Tibial nerve (tissue), 4 donors: Measurements from ENCODE around the gene PDCD1. TPM values are rescaled to one million over a fixed set of nuclear protein-coding genes. Genes with fewer than 3 reads are reported as not detected.
A peak's percentile ranks its signal among the peaks of the same experiment; 100 is the strongest.
"Not testable (repeated sequence)": the region's sequence is repeated elsewhere in the genome, so short reads cannot be mapped to it uniquely, and the experiment has no call there.

Experiments used
- DNase-seq, 2 donors: peaks; one replicate each; pipeline ENCODE4 v3.0.0-alpha.2; 2019; ENCODE audit warnings: low spot score in 2 of 2
- H3K27ac ChIP-seq, 4 donors: fragments of 200-600 bp; sonication (generic) in 3 of 4; one replicate each; pipeline ENCODE4 v1.5.1; 2017 to 2019; ENCODE audit warnings: mild to moderate bottlenecking in 1 of 4
- H3K27me3 ChIP-seq, 2 donors: fragments of 200-600 bp; sonication (generic) in 1 of 2; one replicate each; pipeline versions ENCODE4 v1.5.1 to v1.6.0; 2017 to 2019
- H3K36me3 ChIP-seq, 3 donors: fragments of 200-600 bp; sonication (generic); one replicate each; pipeline ENCODE4 v1.5.1; 2018 to 2019
- H3K4me1 ChIP-seq, 4 donors: fragments of 200-600 bp; sonication (generic) in 3 of 4; one replicate each; pipeline ENCODE4 v1.5.1; 2017 to 2019
- H3K4me3 ChIP-seq, 4 donors: fragments of 200-600 bp; sonication (generic) in 3 of 4; one replicate each; pipeline ENCODE4 v1.5.1; 2017 to 2019; ENCODE audit warnings: mild to moderate bottlenecking in 1 of 4, moderate library complexity in 1 of 4
- H3K9me3 ChIP-seq, 4 donors: fragments of 200-600 bp; sonication (generic) in 3 of 4; one replicate each; pipeline ENCODE4 v1.5.1; 2017 to 2019
- EP300 ChIP-seq, 2 donors: sonication (generic); formaldehyde crosslinking; IDR thresholded peaks; one replicate each; pipeline ENCODE4 v1.6.1; 2017; ENCODE audit warnings: antibody characterized with exemption in 2 of 2, mild to moderate bottlenecking in 1 of 2
- POLR2A ChIP-seq, 2 donors: fragments of 450-650 bp; IDR thresholded peaks; one replicate each; pipeline ENCODE4 v1.6.1; 2017; ENCODE audit warnings: antibody characterized with exemption in 2 of 2, mild to moderate bottlenecking in 2 of 2, moderate library complexity in 2 of 2
- WGBS, 2 donors: methylation state at CpG; one replicate each; pipeline ENCODE4 v1.1.5; 2018; 5-methylcytosine and 5-hydroxymethylcytosine counted together
- total RNA-seq, 4 donors: library from RNA; depleted of rRNA; stranded (reverse); fragments of >200 nt; gene quantifications; one replicate each; pipeline ENCODE4 v1.1.0, GENCODE V29; 2016
- TF ChIP-seq, protein P1 (sequence below), 5 experiments: fragments of 200-600 bp in 3 of 5; fragments of 450-650 bp in 2 of 5; sonication (generic) in 3 of 5; IDR thresholded peaks; one replicate each; pipeline ENCODE4 v1.5.1; 2016 to 2019; ENCODE audit warnings: antibody characterized with exemption in 5 of 5, mild to moderate bottlenecking in 3 of 5, moderate library complexity in 2 of 5

Gene PDCD1
- total RNA-seq, 4 donors from 2014 or later = 0.22 to 0.60 (median 0.42) TPM; not detected in 1

DNA sequence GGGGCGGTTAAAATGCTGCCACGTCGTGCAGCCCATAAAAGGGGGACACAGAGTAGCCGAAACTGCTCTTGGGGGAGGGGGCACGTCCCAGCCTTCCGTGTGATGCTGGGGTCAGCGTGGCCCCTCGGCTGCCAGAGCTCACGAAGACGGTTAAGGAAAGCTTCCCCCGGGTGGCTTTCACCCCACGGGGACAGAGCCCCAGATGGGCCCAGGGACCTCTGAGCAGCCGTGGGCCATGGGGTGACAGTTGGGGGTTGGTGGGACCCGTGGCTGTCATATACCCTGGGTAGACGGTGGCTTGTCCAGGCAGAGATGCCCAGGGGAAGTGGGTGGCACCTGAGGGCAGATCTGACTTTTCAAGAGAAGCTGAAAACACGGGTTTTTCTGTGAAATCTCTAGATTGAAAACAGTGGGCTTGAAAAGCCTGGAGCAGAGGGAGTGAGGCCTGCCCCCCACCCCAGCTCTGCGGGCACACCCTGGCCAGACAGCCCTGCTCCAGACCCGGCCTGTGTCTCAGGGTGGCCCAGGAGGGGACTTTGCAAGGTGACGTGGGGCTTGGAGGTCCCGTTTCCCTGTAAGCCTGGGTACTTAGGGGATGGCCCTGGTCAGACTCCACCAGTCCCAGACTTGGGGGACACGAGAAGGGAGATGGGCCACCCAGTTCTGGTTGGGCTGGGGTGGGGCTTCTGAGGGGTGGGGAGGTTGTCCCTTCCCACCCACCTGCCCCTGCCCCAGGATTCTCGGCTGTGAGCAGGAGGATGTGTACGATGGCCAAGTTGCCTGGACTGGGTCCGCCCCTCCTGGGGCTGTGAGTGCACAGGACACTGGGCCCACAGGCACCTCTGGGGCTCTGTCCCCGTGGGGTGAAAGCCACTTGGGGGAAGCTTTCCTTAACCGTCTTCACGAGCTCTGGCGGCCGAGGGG is 49.0 kb downstream of the PDCD1 start:
- Histone ChIP-seq H3K27me3 (peaks cover 0 to 2% of the 10 kb centered on the region in 2 donors), H3K36me3 (no peaks in the 10 kb centered on the region), H3K4me3 (peak overlapping the region in 1 of 4 donors; percentile 8), H3K9me3 (no peaks in the 10 kb centered on the region), H3K27ac (peak overlapping the region in 1 of 4 donors; percentile 1), H3K4me1 (peaks cover 0 to 17% (median 3%) of the 10 kb centered on the region in 4 donors)
- TF ChIP-seq, protein P1, sequence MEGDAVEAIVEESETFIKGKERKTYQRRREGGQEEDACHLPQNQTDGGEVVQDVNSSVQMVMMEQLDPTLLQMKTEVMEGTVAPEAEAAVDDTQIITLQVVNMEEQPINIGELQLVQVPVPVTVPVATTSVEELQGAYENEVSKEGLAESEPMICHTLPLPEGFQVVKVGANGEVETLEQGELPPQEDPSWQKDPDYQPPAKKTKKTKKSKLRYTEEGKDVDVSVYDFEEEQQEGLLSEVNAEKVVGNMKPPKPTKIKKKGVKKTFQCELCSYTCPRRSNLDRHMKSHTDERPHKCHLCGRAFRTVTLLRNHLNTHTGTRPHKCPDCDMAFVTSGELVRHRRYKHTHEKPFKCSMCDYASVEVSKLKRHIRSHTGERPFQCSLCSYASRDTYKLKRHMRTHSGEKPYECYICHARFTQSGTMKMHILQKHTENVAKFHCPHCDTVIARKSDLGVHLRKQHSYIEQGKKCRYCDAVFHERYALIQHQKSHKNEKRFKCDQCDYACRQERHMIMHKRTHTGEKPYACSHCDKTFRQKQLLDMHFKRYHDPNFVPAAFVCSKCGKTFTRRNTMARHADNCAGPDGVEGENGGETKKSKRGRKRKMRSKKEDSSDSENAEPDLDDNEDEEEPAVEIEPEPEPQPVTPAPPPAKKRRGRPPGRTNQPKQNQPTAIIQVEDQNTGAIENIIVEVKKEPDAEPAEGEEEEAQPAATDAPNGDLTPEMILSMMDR (IDR thresholded peaks at IDR 0.05) = no peak
- TF ChIP-seq POLR2A (IDR thresholded peaks at IDR 0.05) = no peak
- TF ChIP-seq EP300 (IDR thresholded peaks at IDR 0.05) = no peak
- no peak for DNase-seq
- WGBS, 2 donors = 76 to 81% methylated on average over 27 to 29 of the region's 29 CpGs

DNA sequence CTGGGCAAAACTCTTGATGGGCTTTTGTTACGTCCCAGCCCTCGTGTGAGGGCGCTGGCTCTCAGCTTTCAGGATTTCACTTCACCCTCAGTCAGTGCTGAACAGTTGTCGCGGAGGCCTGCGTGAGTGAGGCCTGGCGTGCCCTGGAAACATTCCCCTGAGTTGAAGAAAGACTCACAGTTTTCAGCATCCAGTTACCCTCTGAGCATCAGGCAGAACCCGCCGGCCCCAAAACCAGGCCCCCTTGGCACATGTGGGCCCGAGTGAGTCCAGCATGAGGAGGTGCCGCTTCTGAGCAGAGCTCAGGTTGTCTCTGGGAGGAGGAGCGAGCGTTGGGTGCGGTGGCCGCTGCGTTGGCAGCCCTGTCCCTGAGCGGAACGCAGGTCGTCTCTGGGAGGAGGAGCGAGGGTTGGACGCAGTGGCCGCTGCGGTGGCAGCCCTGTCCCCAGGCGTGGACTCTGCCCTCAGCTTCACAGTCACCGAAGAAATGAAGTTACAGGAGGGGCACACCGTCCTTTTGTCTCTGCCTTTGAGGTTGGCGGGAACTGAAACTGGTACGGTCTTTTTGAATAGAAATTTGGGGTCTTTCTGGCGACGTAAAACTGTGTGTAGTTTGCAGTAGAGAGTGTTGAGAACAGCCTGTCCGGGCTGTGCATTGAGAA is 49.8 kb downstream of the PDCD1 start, which contains the start of gene NEU4:
TSS of gene NEU4 (plus strand) at position 473 of the 662 bp plus-strand sequence. CDS start 5,292 bp downstream, outside the sequence.
- Histone ChIP-seq H3K4me3 (peak within 1 kb of the TSS in 1 of 4 donors; percentile 8), H3K27ac (peak within 1 kb of the TSS in 2 of 4 donors; percentile 59 to 70), H3K4me1 (peaks cover 0 to 25% (median 10%) of the 10 kb centered on the region in 4 donors), H3K36me3 (no peaks in the 10 kb centered on the region), H3K27me3 (peaks cover 0 to 10% of the 10 kb centered on the region in 2 donors), H3K9me3 (no peaks in the 10 kb centered on the region)
- no peak for DNase-seq
- TF ChIP-seq, protein P1 (IDR thresholded peaks at IDR 0.05) = no peak
- TF ChIP-seq POLR2A (IDR thresholded peaks at IDR 0.05) (no peak), EP300 (IDR thresholded peaks at IDR 0.05) (no peak)
- 86 to 88% methylated on average over 31 of the region's 31 CpGs for WGBS, 2 donors

DNA sequence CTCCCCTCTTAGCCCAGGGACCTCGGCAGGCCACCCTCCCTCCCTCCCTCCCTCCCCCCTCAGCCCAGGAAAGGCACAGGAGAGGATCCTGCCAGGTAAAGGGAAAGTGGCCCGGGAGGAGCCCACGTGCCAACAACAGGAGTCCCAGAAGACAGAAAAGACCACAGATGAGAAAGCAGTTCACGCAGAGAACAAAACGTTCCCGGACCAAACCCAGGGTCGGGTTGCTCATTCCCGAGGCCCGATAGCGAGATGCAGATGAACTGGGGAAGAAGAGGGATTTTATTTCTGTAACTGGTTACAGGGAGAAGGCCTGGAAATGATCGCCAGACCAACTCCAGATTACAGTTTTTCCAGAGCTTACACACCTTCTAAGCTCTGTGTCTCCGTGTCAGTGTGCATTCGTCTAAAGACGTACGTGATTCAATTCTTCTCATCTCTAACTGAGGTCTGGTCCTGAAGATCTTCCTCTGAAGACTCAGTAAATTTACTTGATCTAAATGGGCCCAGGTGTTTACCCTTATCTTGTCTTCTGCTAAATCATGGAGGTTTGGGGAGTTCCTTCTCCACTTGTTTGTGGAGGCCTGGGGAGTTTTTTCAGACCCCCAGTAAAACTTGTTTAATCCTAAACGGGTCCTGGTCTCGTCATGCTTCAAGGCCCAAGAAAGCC is 50.5 kb downstream of the PDCD1 start:
- H3K36me3 ChIP-seq = no peaks in the 10 kb centered on the region
- DNase-seq = peak in 1 of 2 donors; percentile 12
- H3K4me1 ChIP-seq = peaks cover 0 to 32% (median 12%) of the 10 kb centered on the region in 4 donors
- H3K27me3 ChIP-seq = peaks cover 0 to 12% of the 10 kb centered on the region in 2 donors
- no peak overlapping the region for H3K4me3 ChIP-seq
- peak overlapping the region in 2 of 4 donors; percentile 59 to 70 for H3K27ac ChIP-seq
- no peaks in the 10 kb centered on the region for H3K9me3 ChIP-seq
- 58 to 69% methylated on average over 16 of the region's 17 CpGs for whole genome bisulfite sequencing, 2 donors
- TF ChIP-seq EP300 (IDR thresholded peaks at IDR 0.05) = no peak

DNA sequence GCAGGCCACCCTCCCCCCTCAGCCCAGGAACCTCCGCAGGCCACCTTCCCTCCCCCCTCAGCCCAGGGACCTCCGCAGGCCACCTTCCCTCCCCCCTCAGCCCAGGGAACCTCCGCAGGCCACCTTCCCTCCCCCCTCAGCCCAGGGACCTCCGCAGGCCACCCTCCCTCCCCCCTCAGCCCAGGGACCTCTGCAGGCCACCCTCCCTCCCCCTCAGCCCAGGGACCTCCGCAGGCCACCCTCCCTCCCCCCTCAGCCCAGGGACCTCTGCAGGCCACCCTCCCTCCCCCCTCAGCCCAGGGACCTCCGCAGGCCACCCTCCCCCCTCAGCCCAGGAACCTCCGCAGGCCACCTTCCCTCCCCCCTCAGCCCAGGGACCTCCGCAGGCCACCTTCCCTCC is 52.5 kb downstream of the PDCD1 start:
- H3K4me1 ChIP-seq = peaks cover 0 to 38% (median 14%) of the 10 kb centered on the region in 4 donors
- DNase-seq, H3K36me3 ChIP-seq, H3K4me3 ChIP-seq, H3K27ac ChIP-seq, H3K9me3 ChIP-seq: not testable (repeated sequence)
- WGBS, 2 donors = no CpG with 5 or more reads among the region's 8 CpGs
- H3K27me3 ChIP-seq = peaks cover 0 to 19% of the 10 kb centered on the region in 2 donors

DNA sequence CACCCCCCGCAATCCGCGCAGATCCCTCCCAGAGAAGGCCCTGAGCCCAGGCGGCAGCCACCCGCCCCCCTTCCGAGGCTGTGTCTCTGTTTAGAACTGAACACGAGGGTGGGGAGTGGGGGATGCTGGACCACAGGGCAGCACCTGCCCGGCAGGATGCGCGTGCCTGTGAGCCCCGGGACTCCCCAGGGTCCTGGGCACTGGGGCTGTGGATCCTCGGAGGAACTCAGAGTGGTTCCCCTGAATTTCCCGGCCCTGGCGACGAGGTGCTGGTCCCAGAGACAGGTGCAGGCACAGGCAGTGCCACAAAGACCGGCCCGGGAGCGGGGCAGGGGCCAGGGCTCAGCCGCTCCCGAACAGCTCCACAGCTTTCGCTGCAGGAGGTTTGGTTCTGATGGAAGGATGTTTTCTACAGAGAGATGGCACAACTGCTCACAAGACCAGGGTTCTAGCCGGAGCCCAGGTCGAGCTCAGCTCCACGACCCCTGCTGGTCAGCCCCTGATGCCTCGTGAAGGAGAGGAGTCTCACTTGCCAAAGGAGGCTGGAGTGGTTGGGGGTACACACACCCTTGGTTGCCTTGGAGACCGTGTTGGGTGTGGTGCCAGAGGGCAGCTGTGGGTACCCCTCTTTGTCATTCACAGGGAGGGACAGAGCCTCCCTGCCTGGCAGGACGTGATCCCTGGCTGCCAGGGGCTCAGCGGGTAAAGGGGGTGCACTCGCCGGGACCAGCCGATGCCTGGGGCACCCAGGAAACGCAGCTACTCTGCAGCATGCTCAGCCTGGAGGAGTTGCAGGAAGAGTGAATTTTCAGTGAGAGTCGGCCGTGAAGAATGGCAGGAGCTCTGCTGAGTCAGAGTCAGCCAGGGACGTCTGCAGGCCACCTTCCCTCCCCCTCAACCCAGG is 54.1 kb downstream of the PDCD1 start:
- DNase-seq = peak in 1 of 2 donors; percentile 12
- Histone ChIP-seq H3K36me3 (no peaks in the 10 kb centered on the region), H3K4me3 (peak overlapping the region; percentile 21 to 49 (median 37)), H3K9me3 (no peaks in the 10 kb centered on the region), H3K4me1 (peaks cover 0 to 29% (median 14%) of the 10 kb centered on the region in 4 donors), H3K27me3 (peaks cover 0 to 19% of the 10 kb centered on the region in 2 donors), H3K27ac (peak overlapping the region in 1 of 4 donors; percentile 42)
- TF ChIP-seq, protein P1 (IDR thresholded peaks at IDR 0.05) = no peak
- no peak for TF ChIP-seq EP300 (IDR thresholded peaks at IDR 0.05)
- no peak for TF ChIP-seq POLR2A (IDR thresholded peaks at IDR 0.05)
- 21 to 32% methylated on average over 17 to 22 of the region's 35 CpGs for WGBS, 2 donors
